HepG2 (cell line): ENCODE results near the gene LRP1-AS. TPM values are rescaled to one million over a fixed set of nuclear protein-coding genes. Genes with fewer than 3 reads are reported as not detected.

Source experiments
- CREM ChIP-seq, 2 experiments: sonication (generic) in 1 of 2; formaldehyde crosslinking in 1 of 2; IDR thresholded peaks; 2 replicates each; pipeline versions ENCODE4 v1.4.0 to v1.6.1; 2016 to 2020; ENCODE audit warnings: antibody characterized with exemption in 1 of 2, mild to moderate bottlenecking in 1 of 2, missing genetic modification reagents in 1 of 2
- ETV6 ChIP-seq: sonication (generic); formaldehyde crosslinking; conservative IDR thresholded peaks from 2 replicates; pipeline ENCODE4 v1.4.0; 2020; ENCODE audit warnings: missing genetic modification reagents
- FOXA1 ChIP-seq, 2 experiments: fragments of 450-650 bp in 1 of 2; sonication (generic) in 1 of 2; formaldehyde crosslinking in 1 of 2; IDR thresholded peaks; 2 replicates each; pipeline versions ENCODE4 v1.4.0 to v1.6.1; 2016 to 2020; ENCODE audit warnings: missing genetic modification reagents in 1 of 2
- HOXA9 ChIP-seq: sonication (generic); formaldehyde crosslinking; IDR thresholded peaks from 2 replicates; pipeline ENCODE4 v1.8.1; 2022; ENCODE audit warnings: missing genetic modification reagents, mild to moderate bottlenecking, moderate library complexity, borderline replicate concordance
- HOXD1 ChIP-seq: sonication (generic); formaldehyde crosslinking; IDR thresholded peaks from 2 replicates; pipeline ENCODE4 v1.5.0; 2020; ENCODE audit warnings: missing genetic modification reagents
- JUNB ChIP-seq: sonication (generic); formaldehyde crosslinking; IDR thresholded peaks from 2 replicates; pipeline ENCODE4 v1.8.0; 2022; ENCODE audit warnings: missing genetic modification reagents, mild to moderate bottlenecking, borderline replicate concordance
- MBNL3 ChIP-seq: fragments of 250-450 bp; sonication (Bioruptor Pico); conservative IDR thresholded peaks from 2 replicates; pipeline ENCODE4 v1.8.0; 2022; ENCODE audit warnings: mild to moderate bottlenecking, inconsistent platforms
- RBM22 ChIP-seq: fragments of 200-400 bp; formaldehyde crosslinking; optimal IDR thresholded peaks from 2 replicates; pipeline ENCODE3; 2017; ENCODE audit warnings: mild to moderate bottlenecking, low read length, moderate library complexity
- RFX1 ChIP-seq: fragments of 450-650 bp; IDR thresholded peaks from 2 replicates; pipeline ENCODE4 v1.6.1; 2017
- SSRP1 ChIP-seq: IDR thresholded peaks from 2 replicates; pipeline ENCODE4 v1.6.1; 2016; ENCODE audit warnings: control low read depth
- STAT5B ChIP-seq: sonication (generic); formaldehyde crosslinking; IDR thresholded peaks from 2 replicates; pipeline ENCODE4 v1.4.0; 2020; ENCODE audit warnings: missing genetic modification reagents
- TBP ChIP-seq: sonication (generic); formaldehyde crosslinking; IDR thresholded peaks from 2 replicates; pipeline ENCODE4 v1.5.0; 2020; ENCODE audit warnings: missing genetic modification reagents
- ZNF12 ChIP-seq: sonication (generic); formaldehyde crosslinking; IDR thresholded peaks from 2 replicates; pipeline ENCODE4 v1.5.0; 2020; ENCODE audit warnings: missing genetic modification reagents
- ZNF720 ChIP-seq: sonication (generic); formaldehyde crosslinking; IDR thresholded peaks from 2 replicates; pipeline ENCODE4 v1.4.0; 2020; ENCODE audit warnings: missing genetic modification reagents
- ZSCAN25 ChIP-seq: sonication (generic); formaldehyde crosslinking; IDR thresholded peaks from 2 replicates; pipeline ENCODE4 v1.8.0; 2022; ENCODE audit warnings: mild to moderate bottlenecking, missing genetic modification reagents
- polyA plus RNA-seq, 8 experiments: library from polyadenylated mRNA; depleted of rRNA in 3 of 8; stranded (reverse) in 7 of 8; unstranded in 1 of 8; fragments of >200 nt; fragmentation: Illumina TruSeq in 4 of 8; extraction: Trizol in 4 of 8; gene quantifications; 2 replicates each; pipeline versions ENCODE4 v1.2.1 to v1.2.3, GENCODE V29; 2011 to 2016; ENCODE audit warnings: low read depth in 4 of 8, missing spikeins in 1 of 8, mixed read lengths in 1 of 8; ENCODE audit not compliant: insufficient read depth in 1 of 8
- total RNA-seq, 5 experiments: library from RNA; depleted of rRNA; stranded (reverse); fragments of >200 nt; fragmentation: Illumina TruSeq; extraction: Trizol; gene quantifications; 2 replicates each; pipeline ENCODE4 v1.2.3, GENCODE V29; 2016; ENCODE audit warnings: low read depth in 1 of 5
- TF ChIP-seq, protein P1 (sequence below): sonication (generic); formaldehyde crosslinking; IDR thresholded peaks from 2 replicates; pipeline ENCODE4 v1.4.0; 2020; ENCODE audit warnings: mild to moderate bottlenecking, missing genetic modification reagents
- TF ChIP-seq, protein P2 (sequence below): sonication (generic); formaldehyde crosslinking; IDR thresholded peaks from 2 replicates; pipeline ENCODE4 v1.4.0; 2020; ENCODE audit warnings: missing genetic modification reagents, borderline replicate concordance
- TF ChIP-seq, protein P3 (sequence below): sonication (generic); formaldehyde crosslinking; conservative IDR thresholded peaks from 2 replicates; pipeline ENCODE4 v1.4.0; 2020; ENCODE audit warnings: missing genetic modification reagents
- TF ChIP-seq, protein P4 (sequence below): sonication (generic); formaldehyde crosslinking; IDR thresholded peaks from 2 replicates; pipeline ENCODE4 v1.8.0; 2023; ENCODE audit warnings: mild to moderate bottlenecking, missing genetic modification reagents

LRP1-AS gene
- total and polyA plus RNA-seq, 2 of the 13 experiments (the other 11 are each of a cell fraction or from before 2014, with no cell fraction given) = 0.20 TPM; not detected in 1

DNA sequence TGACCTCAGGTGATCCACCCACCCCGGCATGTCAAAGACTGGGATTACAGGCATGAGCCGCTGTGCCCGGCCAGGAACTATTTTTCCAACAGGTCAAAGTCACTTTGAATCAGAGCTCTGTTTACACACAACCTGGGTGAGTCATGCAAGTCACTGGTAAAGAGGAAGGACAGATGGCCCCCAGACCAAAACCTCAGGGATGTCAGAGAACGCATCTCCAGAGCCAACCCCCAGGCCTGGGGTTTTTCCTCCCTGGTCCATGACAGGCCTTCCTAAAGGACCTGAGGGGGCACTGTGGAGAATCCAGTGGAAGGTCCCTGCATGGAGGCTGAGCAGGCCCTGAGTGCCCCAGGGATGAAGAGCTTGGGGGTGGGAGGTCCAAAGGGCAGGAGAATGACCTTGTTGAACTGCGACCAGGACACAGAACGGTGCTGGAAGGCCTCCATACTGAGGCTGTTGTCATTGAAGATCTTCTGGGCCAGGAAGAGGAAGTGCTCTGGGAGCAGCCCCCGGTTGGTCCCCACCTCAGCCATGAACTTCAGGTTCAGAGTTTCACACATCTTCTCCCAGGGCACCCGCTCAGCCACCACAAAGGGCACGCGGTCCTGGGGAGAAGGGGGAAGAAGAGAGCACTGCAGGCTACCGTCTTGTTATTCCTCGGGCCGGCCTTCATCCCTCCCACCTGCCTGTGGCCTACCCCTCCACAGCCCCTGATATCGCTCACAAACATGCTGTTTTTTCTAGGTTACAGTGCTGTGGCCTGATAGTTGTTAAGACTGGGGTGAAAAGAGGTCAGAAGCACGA lies 45.3 kb downstream of the LRP1-AS start (continued):
- TF ChIP-seq, protein P1, sequence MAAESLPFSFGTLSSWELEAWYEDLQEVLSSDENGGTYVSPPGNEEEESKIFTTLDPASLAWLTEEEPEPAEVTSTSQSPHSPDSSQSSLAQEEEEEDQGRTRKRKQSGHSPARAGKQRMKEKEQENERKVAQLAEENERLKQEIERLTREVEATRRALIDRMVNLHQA (CRISPR knock-in tag) = no peak
- TF ChIP-seq, protein P2, sequence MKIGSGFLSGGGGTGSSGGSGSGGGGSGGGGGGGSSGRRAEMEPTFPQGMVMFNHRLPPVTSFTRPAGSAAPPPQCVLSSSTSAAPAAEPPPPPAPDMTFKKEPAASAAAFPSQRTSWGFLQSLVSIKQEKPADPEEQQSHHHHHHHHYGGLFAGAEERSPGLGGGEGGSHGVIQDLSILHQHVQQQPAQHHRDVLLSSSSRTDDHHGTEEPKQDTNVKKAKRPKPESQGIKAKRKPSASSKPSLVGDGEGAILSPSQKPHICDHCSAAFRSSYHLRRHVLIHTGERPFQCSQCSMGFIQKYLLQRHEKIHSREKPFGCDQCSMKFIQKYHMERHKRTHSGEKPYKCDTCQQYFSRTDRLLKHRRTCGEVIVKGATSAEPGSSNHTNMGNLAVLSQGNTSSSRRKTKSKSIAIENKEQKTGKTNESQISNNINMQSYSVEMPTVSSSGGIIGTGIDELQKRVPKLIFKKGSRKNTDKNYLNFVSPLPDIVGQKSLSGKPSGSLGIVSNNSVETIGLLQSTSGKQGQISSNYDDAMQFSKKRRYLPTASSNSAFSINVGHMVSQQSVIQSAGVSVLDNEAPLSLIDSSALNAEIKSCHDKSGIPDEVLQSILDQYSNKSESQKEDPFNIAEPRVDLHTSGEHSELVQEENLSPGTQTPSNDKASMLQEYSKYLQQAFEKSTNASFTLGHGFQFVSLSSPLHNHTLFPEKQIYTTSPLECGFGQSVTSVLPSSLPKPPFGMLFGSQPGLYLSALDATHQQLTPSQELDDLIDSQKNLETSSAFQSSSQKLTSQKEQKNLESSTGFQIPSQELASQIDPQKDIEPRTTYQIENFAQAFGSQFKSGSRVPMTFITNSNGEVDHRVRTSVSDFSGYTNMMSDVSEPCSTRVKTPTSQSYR (CRISPR knock-in tag) = peak; percentile 77; the same call in 1 of the 2 replicates
- TF ChIP-seq SSRP1 (CRISPR knock-in tag) = 0 out of 2 replicates have a peak, but pooled peaks have one; percentile 48
- peak; percentile 70 for TF ChIP-seq CREM (IDR thresholded peaks at IDR 0.05)
- no peak for TF ChIP-seq CREM (CRISPR knock-in tag; IDR thresholded peaks at IDR 0.05)
- no peak for TF ChIP-seq RFX1
- TF ChIP-seq ZNF720 (CRISPR knock-in tag) = no peak
- peak; percentile 66; the same call in 1 of the 2 replicates for TF ChIP-seq ZSCAN25 (CRISPR knock-in tag)
- peak; percentile 94 for TF ChIP-seq JUNB (CRISPR knock-in tag)
- TF ChIP-seq ZNF12 (CRISPR knock-in tag) = no peak; the same call in 1 of the 2 replicates
- no peak for TF ChIP-seq HOXA9 (CRISPR knock-in tag)
- TF ChIP-seq ETV6 (CRISPR knock-in tag) = no peak
- no peak for TF ChIP-seq RBM22
- peak; percentile 65 for TF ChIP-seq FOXA1 (IDR thresholded peaks at IDR 0.05)
- peak; percentile 89 for TF ChIP-seq FOXA1 (CRISPR knock-in tag; IDR thresholded peaks at IDR 0.05)
- TF ChIP-seq, protein P3, sequence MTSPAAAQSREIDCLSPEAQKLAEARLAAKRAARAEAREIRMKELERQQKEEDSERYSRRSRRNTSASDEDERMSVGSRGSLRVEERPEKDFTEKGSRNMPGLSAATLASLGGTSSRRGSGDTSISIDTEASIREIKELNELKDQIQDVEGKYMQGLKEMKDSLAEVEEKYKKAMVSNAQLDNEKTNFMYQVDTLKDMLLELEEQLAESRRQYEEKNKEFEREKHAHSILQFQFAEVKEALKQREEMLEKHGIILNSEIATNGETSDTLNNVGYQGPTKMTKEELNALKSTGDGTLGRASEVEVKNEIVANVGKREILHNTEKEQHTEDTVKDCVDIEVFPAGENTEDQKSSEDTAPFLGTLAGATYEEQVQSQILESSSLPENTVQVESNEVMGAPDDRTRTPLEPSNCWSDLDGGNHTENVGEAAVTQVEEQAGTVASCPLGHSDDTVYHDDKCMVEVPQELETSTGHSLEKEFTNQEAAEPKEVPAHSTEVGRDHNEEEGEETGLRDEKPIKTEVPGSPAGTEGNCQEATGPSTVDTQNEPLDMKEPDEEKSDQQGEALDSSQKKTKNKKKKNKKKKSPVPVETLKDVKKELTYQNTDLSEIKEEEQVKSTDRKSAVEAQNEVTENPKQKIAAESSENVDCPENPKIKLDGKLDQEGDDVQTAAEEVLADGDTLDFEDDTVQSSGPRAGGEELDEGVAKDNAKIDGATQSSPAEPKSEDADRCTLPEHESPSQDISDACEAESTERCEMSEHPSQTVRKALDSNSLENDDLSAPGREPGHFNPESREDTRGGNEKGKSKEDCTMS (CRISPR knock-in tag) = no peak
- TF ChIP-seq, protein P4, sequence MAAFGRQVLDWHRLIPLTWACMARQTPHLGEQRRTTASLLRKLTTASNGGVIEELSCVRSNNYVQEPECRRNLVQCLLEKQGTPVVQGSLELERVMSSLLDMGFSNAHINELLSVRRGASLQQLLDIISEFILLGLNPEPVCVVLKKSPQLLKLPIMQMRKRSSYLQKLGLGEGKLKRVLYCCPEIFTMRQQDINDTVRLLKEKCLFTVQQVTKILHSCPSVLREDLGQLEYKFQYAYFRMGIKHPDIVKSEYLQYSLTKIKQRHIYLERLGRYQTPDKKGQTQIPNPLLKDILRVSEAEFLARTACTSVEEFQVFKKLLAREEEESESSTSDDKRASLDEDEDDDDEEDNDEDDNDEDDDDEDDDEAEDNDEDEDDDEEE (CRISPR knock-in tag) = no peak
- no peak; the same call in 1 of the 2 replicates for TF ChIP-seq HOXD1 (CRISPR knock-in tag)
- TF ChIP-seq STAT5B = no peak
- no peak for TF ChIP-seq MBNL3 (CRISPR knock-in tag)
- no peak for TF ChIP-seq TBP
